NCI-H128 (cell line): ENCODE measurements around the gene UBE2Z.
"Not testable (repeated sequence)": the region's sequence is repeated elsewhere in the genome, so short reads cannot be mapped to it uniquely, and the experiment has no call there.

Experiments used
- DNase-seq: peaks from one replicate; lab custom pipeline; 2025; ENCODE audit not compliant: unreplicated experiment; lab: John Stamatoyannopoulos, UW

The UBE2Z gene

GRCh38 chr17:48908047-48908843, at the start of gene UBE2Z:
TSS of gene UBE2Z (plus strand) at chr17:48908407. CDS start at chr17:48908504, 97 bp downstream.
- peak; percentile 62 for DNase-seq

GRCh38 chr17:48860034-48860433, 48.2 kb upstream of the UBE2Z start:
- no peak for DNase-seq

- DNase-seq = no peak
Measured at GRCh38 chr17:48860456-48860855, 47.8 kb upstream of the UBE2Z start.

GRCh38 chr17:48868916-48869500, 39.2 kb upstream of the UBE2Z start:
- no peak for DNase-seq

- DNase-seq = no peak
Measured at GRCh38 chr17:48869821-48870318, 38.3 kb upstream of the UBE2Z start.

GRCh38 chr17:48871035-48871550, 37.1 kb upstream of the UBE2Z start:
- DNase-seq = no peak

GRCh38 chr17:48871551-48872351, 36.5 kb upstream of the UBE2Z start:
- no peak for DNase-seq

GRCh38 chr17:48872409-48872808, 35.8 kb upstream of the UBE2Z start:
- not testable (repeated sequence) for DNase-seq

- DNase-seq = no peak
Measured at GRCh38 chr17:48873209-48873608, 35.0 kb upstream of the UBE2Z start.

GRCh38 chr17:48873696-48874443, 34.3 kb upstream of the UBE2Z start:
- no peak for DNase-seq

- peak; percentile 10 for DNase-seq
Measured at GRCh38 chr17:48878920-48879898, 29.0 kb upstream of the UBE2Z start.

GRCh38 chr17:48882272-48882671, 25.9 kb upstream of the UBE2Z start:
- no peak for DNase-seq

- DNase-seq = no peak
Measured at GRCh38 chr17:48883171-48883570, 25.0 kb upstream of the UBE2Z start.

- no peak for DNase-seq
Measured at GRCh38 chr17:48890086-48890485, 18.1 kb upstream of the UBE2Z start.

GRCh38 chr17:48892940-48893645, 15.1 kb upstream of the UBE2Z start:
- no peak for DNase-seq

GRCh38 chr17:48893646-48894508, 14.3 kb upstream of the UBE2Z start:
- no peak for DNase-seq

GRCh38 chr17:48894886-48895285, 13.3 kb upstream of the UBE2Z start:
- no peak for DNase-seq

GRCh38 chr17:48901241-48901640, 7.0 kb upstream of the UBE2Z start:
- DNase-seq = no peak
